ENCODE measurements around the gene MYOZ3. TPM values are rescaled to one million over a fixed set of nuclear protein-coding genes. Genes with fewer than 3 reads are reported as not detected.

MYOZ3 gene
- total and polyA plus RNA-seq, 2 donors (not counting 1 experiment from before 2014, with no cell fraction given), result 0.04 TPM; not detected in 1

DNA sequence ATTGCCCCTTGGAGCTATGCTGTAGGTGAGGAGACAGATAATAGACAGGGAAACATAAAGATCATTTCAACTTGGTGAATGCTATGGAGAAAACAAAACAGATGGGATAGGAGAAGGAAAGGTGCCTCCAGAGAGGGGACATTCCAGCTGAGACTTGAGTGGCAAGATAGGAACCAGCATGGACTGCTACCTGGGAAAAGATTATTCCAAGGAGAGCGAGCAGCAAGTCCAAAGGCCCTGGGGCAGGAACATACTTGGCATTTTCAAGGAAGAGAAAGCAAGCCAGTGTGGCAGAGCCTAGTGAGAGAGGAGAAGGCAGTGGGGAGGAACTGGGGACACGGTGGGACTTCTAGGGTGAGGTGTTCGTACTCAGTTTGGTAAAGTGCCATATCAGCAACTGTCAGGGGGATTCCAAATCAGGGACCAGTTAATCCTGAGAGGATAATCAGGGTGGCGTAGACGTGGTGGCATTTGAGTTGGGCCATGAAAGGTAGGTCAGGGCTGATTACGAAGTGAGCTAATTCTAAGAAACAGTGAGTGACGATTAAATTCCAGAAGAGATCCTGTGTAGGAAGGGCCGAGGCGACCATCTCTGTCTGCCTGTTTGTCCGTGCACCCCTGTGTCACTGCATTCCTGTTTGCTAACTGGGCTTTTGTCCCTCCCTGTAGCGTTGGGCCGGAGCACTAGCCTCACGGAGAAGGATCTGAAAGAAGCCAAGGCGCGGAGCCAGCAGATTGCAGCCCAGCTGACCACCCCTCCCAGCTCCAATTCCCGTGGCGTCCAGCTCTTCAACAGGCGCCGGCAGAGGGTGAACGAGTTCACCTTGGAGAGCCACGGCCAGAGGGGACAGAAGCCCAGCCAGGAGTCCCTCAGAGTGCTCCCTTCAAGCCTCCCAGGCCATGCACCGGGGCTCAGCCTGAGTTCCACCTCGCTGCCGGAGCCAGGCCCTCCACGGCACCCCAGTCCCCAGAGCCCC, 13.5 kb upstream of the MYOZ3 start:
- 93% methylated on average over 19 of the region's 25 CpGs for WGBS (ENCODE audit: insufficient coverage)
- Mint-ChIP-seq H3K4me1 (peaks cover 5% of the 10 kb centered on the region), H3K4me3 (no peak overlapping the region), H3K27ac (no peak overlapping the region), H3K27me3 (no peaks in the 10 kb centered on the region), H3K9me3 (ENCODE audit: insufficient read depth) (no peaks in the 10 kb centered on the region)
- CTCF ChIA-PET, result interaction anchor here (1.3 kb wide), 1 partner anchor 10 kb away, joined by 3 read pairs; no protein-coding TSS in a partner anchor
- H4K20me1 ChIP-seq (ENCODE audit: control insufficient read depth, insufficient read depth, low read length, poor library complexity, severe bottlenecking), result peaks cover 8% of the 10 kb centered on the region
- ATAC-seq (ENCODE audit: low read depth) (no peak), DNase-seq (no peak)
- no peak overlapping the region for H3K27ac ChIP-seq (ENCODE audit: low read length in 2 of 2)
- no peak for TF ChIP-seq EZH2 (IDR thresholded peaks at IDR 0.05; ENCODE audit: borderline replicate concordance, insufficient read depth, low read depth, low read length, poor library complexity, severe bottlenecking)
- no peak for TF ChIP-seq CTCF (IDR thresholded peaks at IDR 0.05)
- no peak overlapping the region for H3K4me3 ChIP-seq (ENCODE audit: control extremely low read depth in 1 of 5, extremely low read depth in 1 of 5, insufficient read depth in 1 of 5, low read depth in 2 of 5, low read length in 4 of 5)
- H3K36me3 ChIP-seq (replicated peaks in 1 of 2; ENCODE audit: control extremely low read depth in 1 of 2, control insufficient read depth in 1 of 2, extremely low read depth in 1 of 2, insufficient read depth in 2 of 2, low read length in 1 of 2), result peaks cover 0 to 19% of the 10 kb centered on the region in 2 experiments
- H3K27me3 ChIP-seq (replicated peaks in 1 of 4; ENCODE audit: control extremely low read depth in 1 of 4, control insufficient read depth in 3 of 4, insufficient read depth in 4 of 4, low read length in 3 of 4), result no peaks in the 10 kb centered on the region
- H3K9ac ChIP-seq (ENCODE audit: low read length), result no peak overlapping the region
- intact Hi-C loops (cut with micrococcal nuclease), result no loop called here
- no peaks in the 10 kb centered on the region for H3K9me3 ChIP-seq (ENCODE audit: control extremely low read depth in 1 of 3, control insufficient read depth in 2 of 3, insufficient read depth in 1 of 3, low read length in 2 of 3)
- no peak overlapping the region for H2AFZ ChIP-seq (ENCODE audit: insufficient read depth, low read depth, low read length, poor library complexity, severe bottlenecking)
- POLR2A ChIA-PET, result no interaction called here
- H3K4me1 ChIP-seq (ENCODE audit: control insufficient read depth in 2 of 2, insufficient read depth in 2 of 2, low read length in 2 of 2), result no peaks in the 10 kb centered on the region
- no peak overlapping the region for H3K4me2 ChIP-seq (replicated peaks; ENCODE audit: low read depth, low read length, poor library complexity, severe bottlenecking)
- H3K79me2 ChIP-seq (ENCODE audit: control insufficient read depth, insufficient read depth, low read length), result no peaks in the 10 kb centered on the region

All from B cell (primary cell).